Measurements from ENCODE around the gene ITGB7. TPM values are rescaled to one million over a fixed set of nuclear protein-coding genes. Genes with fewer than 3 reads are reported as not detected.

The ITGB7 gene
- total RNA-seq, 4 donors from 2014 or later = 1.1 to 1.8 (median 1.4) TPM

DNA sequence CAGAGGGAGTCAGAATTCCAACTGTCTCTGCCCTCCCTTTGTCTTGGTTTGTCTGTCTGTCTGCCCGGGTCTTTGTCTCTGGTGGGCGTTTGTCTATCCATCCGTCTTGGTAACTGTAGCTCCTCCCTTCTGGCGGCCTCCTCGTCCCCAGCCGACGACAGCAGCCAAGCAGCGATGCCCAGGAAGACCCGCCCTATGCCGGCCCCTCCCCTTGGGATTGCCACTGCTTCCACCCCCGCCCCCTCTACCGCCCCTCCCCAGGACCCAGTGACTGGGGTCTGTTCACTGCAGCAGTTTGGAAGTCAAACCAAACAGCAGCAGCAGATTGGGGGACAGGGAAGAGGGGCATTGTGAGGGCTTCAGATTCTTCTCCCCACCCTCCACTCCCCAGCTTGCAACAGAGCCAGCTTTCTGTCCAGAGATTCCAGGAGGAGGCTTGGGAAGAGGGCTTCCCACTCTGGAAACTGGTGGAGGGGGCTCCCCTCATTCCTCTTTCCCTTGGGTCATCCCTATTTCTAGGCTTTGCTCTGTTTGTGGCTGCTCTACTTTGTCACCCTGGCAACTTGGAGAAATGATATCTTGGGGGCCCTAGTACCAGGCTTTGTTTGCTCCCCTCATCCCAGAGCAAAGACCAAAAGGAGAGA lies 27.3 kb upstream of the ITGB7 start:
- Histone ChIP-seq H3K4me1 (peaks cover 34 to 56% (median 53%) of the 10 kb centered on the region in 4 donors), H3K27ac (replicated peaks in 1 of 4) (peak overlapping the region; percentile 88 to 96 (median 90)), H3K27me3 (no peaks in the 10 kb centered on the region), H3K36me3 (no peaks in the 10 kb centered on the region), H3K9me3 (no peaks in the 10 kb centered on the region), H3K4me3 (no peak overlapping the region)
- intact Hi-C loops (cut with DNase I) = no loop called here
- TF ChIP-seq CTCF (IDR thresholded peaks at IDR 0.05) (no peak), POLR2A (IDR thresholded peaks at IDR 0.05; ENCODE audit: low read depth) (no peak), EP300 (IDR thresholded peaks at IDR 0.05) (no peak), POLR2AphosphoS5 (IDR thresholded peaks at IDR 0.05) (no peak)
- 10% methylated on average over 11 of the region's 12 CpGs for WGBS
- DNase-seq (ENCODE audit: extremely low spot score) = no peak

- intact Hi-C loops (cut with DNase I) = no loop called here
- 44% methylated on average over 2 of the region's 7 CpGs for WGBS
Measured at GRCh38 chr12:53233671-53234121, 26.6 kb upstream of the ITGB7 start.

GRCh38 chr12:53232646-53233461 lies 25.8 kb upstream of the ITGB7 start:
- Histone ChIP-seq H3K9me3 (no peaks in the 10 kb centered on the region), H3K27me3 (no peaks in the 10 kb centered on the region), H3K4me1 (peaks cover 34 to 63% (median 61%) of the 10 kb centered on the region in 4 donors), H3K36me3 (peaks cover 0 to 9% (median 1%) of the 10 kb centered on the region in 4 donors), H3K4me3 (peak overlapping the region; percentile 71 to 93 (median 78)), H3K27ac (replicated peaks in 1 of 4) (peak overlapping the region; percentile 88 to 96 (median 90))
- DNase-seq (ENCODE audit: extremely low spot score) = no peak
- TF ChIP-seq CTCF (IDR thresholded peaks at IDR 0.05) (peak in 1 of 3 experiments; percentile 1), EP300 (IDR thresholded peaks at IDR 0.05) (no peak), POLR2A (IDR thresholded peaks at IDR 0.05; ENCODE audit: low read depth) (no peak), POLR2AphosphoS5 (IDR thresholded peaks at IDR 0.05) (no peak)
- 17% methylated on average over 9 of the region's 11 CpGs for WGBS
- intact Hi-C loops (cut with DNase I) = no loop called here

More at GRCh38 chr12:53233671-53234121, 26.6 kb upstream of the ITGB7 start:
- H3K4me3 ChIP-seq = peak overlapping the region in 1 of 4 donors; percentile 5
- no peaks in the 10 kb centered on the region for H3K9me3 ChIP-seq
- peaks cover 34 to 61% (median 59%) of the 10 kb centered on the region in 4 donors for H3K4me1 ChIP-seq
- no peaks in the 10 kb centered on the region for H3K27me3 ChIP-seq
- no peak for TF ChIP-seq POLR2AphosphoS5 (IDR thresholded peaks at IDR 0.05)
- no peak for TF ChIP-seq EP300 (IDR thresholded peaks at IDR 0.05)
- no peak for TF ChIP-seq POLR2A (IDR thresholded peaks at IDR 0.05; ENCODE audit: low read depth)
- TF ChIP-seq CTCF (IDR thresholded peaks at IDR 0.05) = no peak
- peaks cover 0 to under 1% (median 0%) of the 10 kb centered on the region in 4 donors for H3K36me3 ChIP-seq
- no peak for DNase-seq (ENCODE audit: extremely low spot score)
- peak overlapping the region; percentile 88 to 96 (median 90) for H3K27ac ChIP-seq (replicated peaks in 1 of 4)

DNA sequence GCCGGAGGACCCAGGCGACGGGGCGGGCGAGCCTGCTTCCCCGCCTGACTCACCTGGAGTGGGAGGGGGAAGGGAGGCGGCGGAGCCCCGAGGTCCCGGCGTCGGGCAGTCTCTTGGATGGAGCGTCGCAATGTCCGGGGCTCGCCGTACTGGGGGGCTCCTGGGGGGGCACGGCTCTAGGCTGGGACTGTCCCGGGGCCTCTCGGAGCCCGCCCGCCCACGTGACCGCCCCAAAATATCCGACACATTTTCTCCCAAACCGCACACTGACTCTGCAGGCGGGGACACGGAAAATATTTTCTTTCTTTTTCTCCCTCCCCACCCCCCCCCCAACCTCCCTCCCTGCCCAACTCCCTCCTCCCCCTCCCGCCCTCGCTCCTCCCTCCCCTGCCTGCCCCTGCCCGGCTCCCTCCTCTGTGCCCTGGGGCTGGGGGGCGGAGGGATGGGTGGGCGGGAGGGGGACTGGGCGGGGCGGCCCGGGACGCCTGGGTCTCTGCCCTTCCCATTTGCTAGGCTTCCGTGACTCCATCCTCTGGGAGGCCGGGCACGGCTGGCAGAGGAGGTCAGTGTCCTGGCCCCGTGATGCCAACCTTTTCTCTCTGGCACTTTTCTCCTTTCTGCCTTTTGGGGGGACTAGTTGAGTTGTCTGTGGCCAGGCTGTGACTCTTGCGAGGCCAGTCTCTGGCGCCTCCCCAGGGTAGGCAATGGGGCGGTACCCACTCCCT lies 25.0 kb upstream of the ITGB7 start, which contains the start of gene RARG:
Gene RARG, minus strand, starts transcription at position 289 of the 725 bp plus-strand sequence. CDS start 4,664 bp downstream, outside the sequence.
- peak within 1 kb of the TSS; percentile 88 to 96 (median 90) for H3K27ac ChIP-seq (replicated peaks in 1 of 4)
- TF ChIP-seq POLR2A (IDR thresholded peaks at IDR 0.05; ENCODE audit: low read depth) (no peak), CTCF (IDR thresholded peaks at IDR 0.05) (peak in 1 of 3 experiments; percentile 16), POLR2AphosphoS5 (IDR thresholded peaks at IDR 0.05) (peak; percentile 45 to 80)
- peak within 1 kb of the TSS; percentile 71 to 93 (median 78) for H3K4me3 ChIP-seq
- peaks cover 34 to 64% (median 63%) of the 10 kb centered on the region in 4 donors for H3K4me1 ChIP-seq
- DNase-seq (ENCODE audit: extremely low spot score) = no peak
- H3K27me3 ChIP-seq = no peaks in the 10 kb centered on the region
- no peaks in the 10 kb centered on the region for H3K9me3 ChIP-seq
- intact Hi-C loops (cut with DNase I) = no loop called here
- 2% methylated on average over 35 of the region's 44 CpGs for WGBS
- peaks cover 0 to 17% (median 4%) of the 10 kb centered on the region in 4 donors for H3K36me3 ChIP-seq
